GM23338 (cell line): ENCODE data around the gene NELFB. TPM values are rescaled to one million over a fixed set of nuclear protein-coding genes. Genes with fewer than 3 reads are reported as not detected.

Experiments
- ATAC-seq: fragments of 200-7000 bp; cut with Tn5 transposase; 3 replicates; pipeline ENCODE4 v1.9.1; 2020
- DNase-seq: peaks from one replicate; pipeline ENCODE4 v3.0.0-alpha.2; 2015; ENCODE audit warnings: low spot score
- H2AFZ ChIP-seq: fragments of 200-600 bp; sonication (generic); 2 replicates; pipeline ENCODE4 v1.8.0; 2016; ENCODE audit warnings: antibody characterized with exemption, mild to moderate bottlenecking, moderate library complexity
- H3F3A ChIP-seq: fragments of 200-600 bp; sonication (generic); replicated peaks from 2 replicates; pipeline ENCODE4 v1.8.0; 2017; ENCODE audit warnings: antibody characterized with exemption, mixed run types, low read depth
- H3K27ac ChIP-seq: fragments of 200-600 bp; sonication (generic); 2 replicates; pipeline ENCODE4 v1.6.1; 2016; ENCODE audit warnings: low read depth
- H3K27me3 ChIP-seq: fragments of 200-600 bp; sonication (generic); 2 replicates; pipeline ENCODE4 v1.8.0; 2016; ENCODE audit warnings: mild to moderate bottlenecking, mixed run types, moderate library complexity; ENCODE audit not compliant: insufficient read depth
- H3K36me3 ChIP-seq: fragments of 200-600 bp; sonication (generic); 2 replicates; pipeline ENCODE4 v1.8.0; 2016; ENCODE audit warnings: mild to moderate bottlenecking; ENCODE audit not compliant: insufficient read depth
- H3K4me1 ChIP-seq: fragments of 200-600 bp; sonication (generic); 2 replicates; pipeline ENCODE4 v1.8.0; 2016; ENCODE audit warnings: mild to moderate bottlenecking, moderate library complexity; ENCODE audit not compliant: insufficient read depth
- H3K4me2 ChIP-seq: fragments of 200-600 bp; sonication (generic); 2 replicates; pipeline ENCODE4 v1.7.1; 2017; ENCODE audit warnings: mixed run types
- H3K4me3 ChIP-seq: fragments of 200-600 bp; sonication (generic); 2 replicates; pipeline ENCODE4 v1.6.1; 2016; ENCODE audit warnings: mixed run types
- H3K79me2 ChIP-seq: fragments of 200-600 bp; sonication (generic); replicated peaks from 2 replicates; pipeline ENCODE4 v1.8.0; 2017; ENCODE audit warnings: mild to moderate bottlenecking; ENCODE audit not compliant: insufficient read depth
- H3K9me2 ChIP-seq: fragments of 200-600 bp; sonication (generic); 2 replicates; pipeline ENCODE4 v1.8.0; 2017; ENCODE audit not compliant: insufficient read depth
- H4K20me1 ChIP-seq: fragments of 200-600 bp; sonication (generic); replicated peaks from 2 replicates; pipeline ENCODE4 v1.8.0; 2017; ENCODE audit warnings: mild to moderate bottlenecking; ENCODE audit not compliant: insufficient read depth
- H3K27ac Mint-ChIP-seq: 2 replicates; pipeline ENCODE4 v1.8.0; 2020; ENCODE audit warnings: inconsistent platforms, mild to moderate bottlenecking, moderate library complexity, mixed read lengths
- H3K27me3 Mint-ChIP-seq: 3 replicates; pipeline ENCODE4 v1.8.0; 2022; ENCODE audit warnings: low read depth, mild to moderate bottlenecking, moderate library complexity, mixed read lengths, inconsistent platforms; ENCODE audit not compliant: insufficient read depth, poor library complexity
- H3K36me3 Mint-ChIP-seq: 3 replicates; pipeline ENCODE4 v1.8.0; 2021; ENCODE audit warnings: low read depth, mild to moderate bottlenecking, inconsistent platforms, moderate library complexity, mixed read lengths
- H3K4me1 Mint-ChIP-seq: 3 replicates; pipeline ENCODE4 v1.8.0; 2020; ENCODE audit warnings: mild to moderate bottlenecking, inconsistent platforms, mixed read lengths
- H3K4me3 Mint-ChIP-seq: 3 replicates; pipeline ENCODE4 v1.8.0; 2021; ENCODE audit warnings: moderate library complexity, mild to moderate bottlenecking, inconsistent platforms, mixed read lengths
- H3K9me3 Mint-ChIP-seq: 3 replicates; pipeline ENCODE4 v1.8.0; 2020; ENCODE audit warnings: moderate library complexity, mild to moderate bottlenecking, inconsistent platforms, mixed read lengths
- JUNB ChIP-seq: IDR thresholded peaks from one replicate; pipeline ENCODE4 v1.6.1; 2016; ENCODE audit warnings: antibody characterized with exemption; ENCODE audit not compliant: unreplicated experiment
- POLR2AphosphoS5 ChIP-seq: IDR thresholded peaks from 2 replicates; pipeline ENCODE4 v1.6.1; 2016; ENCODE audit warnings: antibody characterized with exemption, low read depth
- REST ChIP-seq: IDR thresholded peaks from one replicate; pipeline ENCODE4 v1.6.1; 2018; ENCODE audit warnings: antibody characterized with exemption; ENCODE audit not compliant: unreplicated experiment
- STAT1 ChIP-seq: IDR thresholded peaks from one replicate; pipeline ENCODE4 v1.6.1; 2016; ENCODE audit warnings: antibody characterized with exemption; ENCODE audit not compliant: unreplicated experiment
- ZNF331 ChIP-seq: fragments of 250-450 bp; sonication (Bioruptor Pico); IDR thresholded peaks from 2 replicates; pipeline ENCODE4 v1.5.0; 2020; ENCODE audit warnings: low read depth, mild to moderate bottlenecking, moderate library complexity
- polyA plus RNA-seq: library from polyadenylated mRNA; unstranded; fragments of >200 nt; fragmentation: Nextera tagmentation; extraction: Ambion mirVana; gene quantifications from 2 replicates; pipeline ENCODE4 v1.2.1, GENCODE V29; 2016
- total RNA-seq: library from RNA; depleted of rRNA; stranded (reverse); fragments of >200 nt; shearing (Covaris generic); gene quantifications from 2 replicates; pipeline ENCODE4 v1.2.3, GENCODE V29; 2014
- TF ChIP-seq, protein P1 (sequence below), 2 experiments: fragments of 200-600 bp in 1 of 2; sonication (generic) in 1 of 2; conservative IDR thresholded peaks; 2 replicates each; pipeline versions ENCODE4 v1.5.1 to v1.6.1; 2016 to 2017; ENCODE audit warnings: antibody characterized with exemption in 2 of 2, low read depth in 2 of 2, mild to moderate bottlenecking in 2 of 2, moderate library complexity in 1 of 2

NELFB gene
- total and polyA plus RNA-seq, 2 experiments from 2014 or later, result 30.0 to 97.3 TPM

GRCh38 chr9:137235424-137236237 is 19.5 kb upstream of the NELFB start:
- Mint-ChIP-seq H3K27me3 (peaks cover 10% of the 10 kb centered on the region), H3K4me3 (no peak overlapping the region), H3K36me3 (peaks cover 3% of the 10 kb centered on the region; the same call in 1 of the 3 replicates), H3K27ac (no peak overlapping the region), H3K4me1 (peaks cover 18% of the 10 kb centered on the region), H3K9me3 (no peaks in the 10 kb centered on the region)
- H3K4me2 ChIP-seq, result no peak overlapping the region; the same call in 1 of the 2 replicates
- peaks cover 15% of the 10 kb centered on the region for H3K79me2 ChIP-seq
- H3F3A ChIP-seq, result 0 out of 2 replicates have a peak, but pooled peaks cover 3% of the 10 kb centered on the region
- H3K27ac ChIP-seq, result no peak overlapping the region
- peak; percentile 17 for ATAC-seq
- peaks cover 13% of the 10 kb centered on the region; the same call in 1 of the 2 replicates for H3K4me1 ChIP-seq
- H3K27me3 ChIP-seq, result no peaks in the 10 kb centered on the region
- no peaks in the 10 kb centered on the region; the same call in 1 of the 2 replicates for H4K20me1 ChIP-seq
- TF ChIP-seq REST, result no peak
- TF ChIP-seq, protein P1, sequence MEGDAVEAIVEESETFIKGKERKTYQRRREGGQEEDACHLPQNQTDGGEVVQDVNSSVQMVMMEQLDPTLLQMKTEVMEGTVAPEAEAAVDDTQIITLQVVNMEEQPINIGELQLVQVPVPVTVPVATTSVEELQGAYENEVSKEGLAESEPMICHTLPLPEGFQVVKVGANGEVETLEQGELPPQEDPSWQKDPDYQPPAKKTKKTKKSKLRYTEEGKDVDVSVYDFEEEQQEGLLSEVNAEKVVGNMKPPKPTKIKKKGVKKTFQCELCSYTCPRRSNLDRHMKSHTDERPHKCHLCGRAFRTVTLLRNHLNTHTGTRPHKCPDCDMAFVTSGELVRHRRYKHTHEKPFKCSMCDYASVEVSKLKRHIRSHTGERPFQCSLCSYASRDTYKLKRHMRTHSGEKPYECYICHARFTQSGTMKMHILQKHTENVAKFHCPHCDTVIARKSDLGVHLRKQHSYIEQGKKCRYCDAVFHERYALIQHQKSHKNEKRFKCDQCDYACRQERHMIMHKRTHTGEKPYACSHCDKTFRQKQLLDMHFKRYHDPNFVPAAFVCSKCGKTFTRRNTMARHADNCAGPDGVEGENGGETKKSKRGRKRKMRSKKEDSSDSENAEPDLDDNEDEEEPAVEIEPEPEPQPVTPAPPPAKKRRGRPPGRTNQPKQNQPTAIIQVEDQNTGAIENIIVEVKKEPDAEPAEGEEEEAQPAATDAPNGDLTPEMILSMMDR (conservative IDR thresholded peaks at IDR 0.05; ENCODE audit: low read depth in 2 of 2), result peak; percentile 22 to 43; a peak in 3 of 4 replicates
- TF ChIP-seq JUNB, result no peak
- TF ChIP-seq STAT1, result no peak
- H3K36me3 ChIP-seq, result no peaks in the 10 kb centered on the region
- H3K4me3 ChIP-seq, result no peak overlapping the region; the same call in 1 of the 2 replicates
- H2AFZ ChIP-seq, result no peak overlapping the region
- peak; percentile 66 for DNase-seq
- H3K9me2 ChIP-seq, result no peaks in the 10 kb centered on the region

DNA sequence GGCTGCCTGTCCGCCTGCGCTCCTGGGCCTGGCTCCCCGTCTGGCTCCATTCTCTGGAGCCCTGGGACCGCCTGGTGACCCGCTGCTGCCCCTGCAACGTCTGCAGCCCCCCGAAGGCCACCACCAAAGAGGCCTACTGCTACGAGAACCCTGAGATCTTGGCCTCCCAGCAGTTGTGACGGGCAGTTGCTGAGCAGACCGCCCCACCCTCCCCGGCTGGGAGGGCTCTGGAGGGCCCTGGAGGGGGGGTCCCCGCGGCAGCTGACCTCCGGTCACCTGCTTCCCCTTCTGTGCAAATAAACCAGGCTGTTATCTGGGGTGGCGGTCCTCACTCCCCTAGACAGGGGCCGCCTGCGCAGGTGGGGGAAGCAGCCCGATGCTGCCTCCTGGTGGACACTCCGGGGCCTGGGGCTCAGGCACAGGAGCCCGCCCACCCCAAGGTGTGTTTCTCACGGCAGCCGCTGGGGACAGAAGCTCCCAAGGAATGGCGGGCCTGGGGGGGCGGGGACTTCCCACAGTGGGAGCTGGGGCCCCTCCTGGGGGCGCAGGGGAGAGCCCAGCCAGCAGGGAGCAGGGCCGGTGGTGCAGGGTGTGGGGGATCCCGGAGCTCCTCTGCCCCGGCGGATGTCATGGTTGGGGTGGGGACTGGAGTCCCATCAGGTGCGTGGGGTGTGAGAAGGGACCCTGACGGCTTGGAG is 18.7 kb upstream of the NELFB start:
- DNase-seq (peak; percentile 94), ATAC-seq (peak; percentile 57)
- H3K36me3 Mint-ChIP-seq, result peaks cover 7% of the 10 kb centered on the region
- Histone ChIP-seq H3K27ac (no peak overlapping the region), H3K27me3 (no peaks in the 10 kb centered on the region), H3K4me1 (peaks cover 13% of the 10 kb centered on the region; the same call in 1 of the 2 replicates), H3K9me2 (no peaks in the 10 kb centered on the region), H4K20me1 (no peaks in the 10 kb centered on the region; the same call in 1 of the 2 replicates), H2AFZ (no peak overlapping the region), H3F3A (0 out of 2 replicates have a peak, but pooled peaks cover 3% of the 10 kb centered on the region), H3K4me2 (peak overlapping the region; percentile 68), H3K79me2 (peaks cover 15% of the 10 kb centered on the region), H3K36me3 (no peaks in the 10 kb centered on the region), H3K4me3 (peak overlapping the region; percentile 35; the same call in 1 of the 2 replicates)
- no peak overlapping the region for H3K27ac Mint-ChIP-seq
- peaks cover 18% of the 10 kb centered on the region for H3K4me1 Mint-ChIP-seq
- no peaks in the 10 kb centered on the region for H3K9me3 Mint-ChIP-seq
- H3K27me3 Mint-ChIP-seq, result peaks cover 10% of the 10 kb centered on the region
- no peak for TF ChIP-seq JUNB
- no peak for TF ChIP-seq ZNF331 (CRISPR knock-in tag)
- no peak for TF ChIP-seq STAT1
- TF ChIP-seq, protein P1 (conservative IDR thresholded peaks at IDR 0.05; ENCODE audit: low read depth in 2 of 2), result peak; percentile 91 to 95
- TF ChIP-seq POLR2AphosphoS5, result peak; percentile 52
- H3K4me3 Mint-ChIP-seq, result no peak overlapping the region
